Stimulated activated CD4-positive, alpha-beta T cell treated with anti-CD3 and anti-CD28 coated beads, TNF-alpha, amount 100 ng/mL, for 4 hours (primary cell): ENCODE data around the gene PALS2.

Source experiments
- DNase-seq, 3 experiments: peaks; one replicate each; pipeline ENCODE4 v3.0.0-alpha.2; 2020; ENCODE audit warnings: low read depth in 3 of 3

The PALS2 gene

GRCh38 chr7:24572997-24573553 lies at the start of gene PALS2:
PALS2 (plus strand) TSS chr7:24573452; CDS start chr7:24623668, 50,216 bp downstream.
- DNase-seq, result peak; percentile 58 to 80 (median 77)

- no peak for DNase-seq
These were observed 42.0 kb upstream of the PALS2 start for GRCh38 chr7:24531255-24531654.

GRCh38 chr7:24536682-24537081 lies 36.6 kb upstream of the PALS2 start:
- DNase-seq, result no peak

- DNase-seq, result no peak
These were observed 32.3 kb upstream of the PALS2 start for GRCh38 chr7:24540956-24541355.

- DNase-seq, result no peak
These were observed 28.0 kb upstream of the PALS2 start for GRCh38 chr7:24545215-24545614.

GRCh38 chr7:24548390-24548789 lies 24.9 kb upstream of the PALS2 start:
- DNase-seq, result no peak

- DNase-seq, result no peak
These were observed 23.3 kb upstream of the PALS2 start for GRCh38 chr7:24549991-24550390.

- no peak for DNase-seq
These were observed 18.1 kb upstream of the PALS2 start for GRCh38 chr7:24555184-24555583.

- DNase-seq, result no peak
These were observed 17.5 kb upstream of the PALS2 start for GRCh38 chr7:24555719-24556118.

GRCh38 chr7:24560772-24561171 lies 12.5 kb upstream of the PALS2 start:
- no peak for DNase-seq

GRCh38 chr7:24566274-24566673 lies 7.0 kb upstream of the PALS2 start:
- no peak for DNase-seq

GRCh38 chr7:24570983-24571382 lies 2.3 kb upstream of the PALS2 start:
- no peak for DNase-seq

- DNase-seq, result no peak
These were observed 1.2 kb upstream of the PALS2 start for GRCh38 chr7:24572016-24572392.

GRCh38 chr7:24572393-24572996 lies 757 bp upstream of the PALS2 start:
- DNase-seq, result no peak

- DNase-seq, result peak; percentile 11 to 38 (median 32)
These were observed 494 bp downstream of the PALS2 start for GRCh38 chr7:24573554-24574338.

GRCh38 chr7:24574386-24574785 lies 1.1 kb downstream of the PALS2 start:
- DNase-seq, result no peak

GRCh38 chr7:24574950-24575349 lies 1.7 kb downstream of the PALS2 start:
- no peak for DNase-seq

GRCh38 chr7:24576171-24577025 lies 3.1 kb downstream of the PALS2 start:
- DNase-seq, result no peak

GRCh38 chr7:24578052-24578451 lies 4.8 kb downstream of the PALS2 start:
- DNase-seq, result no peak

- DNase-seq, result no peak
These were observed 7.2 kb downstream of the PALS2 start for GRCh38 chr7:24580283-24580946.

- DNase-seq, result no peak
These were observed 8.9 kb downstream of the PALS2 start for GRCh38 chr7:24582166-24582565.

GRCh38 chr7:24587853-24588252 lies 14.6 kb downstream of the PALS2 start:
- peak in 1 of 3 experiments; percentile 19 for DNase-seq
